Fibroblast of peridontal ligament (primary cell): ENCODE measurements around the gene ZBTB20.

Experiments
- DNase-seq: peaks from one replicate; pipeline ENCODE4 v3.0.0-alpha.2; 2010; ENCODE audit errors: extremely low read depth

The ZBTB20 gene

DNA sequence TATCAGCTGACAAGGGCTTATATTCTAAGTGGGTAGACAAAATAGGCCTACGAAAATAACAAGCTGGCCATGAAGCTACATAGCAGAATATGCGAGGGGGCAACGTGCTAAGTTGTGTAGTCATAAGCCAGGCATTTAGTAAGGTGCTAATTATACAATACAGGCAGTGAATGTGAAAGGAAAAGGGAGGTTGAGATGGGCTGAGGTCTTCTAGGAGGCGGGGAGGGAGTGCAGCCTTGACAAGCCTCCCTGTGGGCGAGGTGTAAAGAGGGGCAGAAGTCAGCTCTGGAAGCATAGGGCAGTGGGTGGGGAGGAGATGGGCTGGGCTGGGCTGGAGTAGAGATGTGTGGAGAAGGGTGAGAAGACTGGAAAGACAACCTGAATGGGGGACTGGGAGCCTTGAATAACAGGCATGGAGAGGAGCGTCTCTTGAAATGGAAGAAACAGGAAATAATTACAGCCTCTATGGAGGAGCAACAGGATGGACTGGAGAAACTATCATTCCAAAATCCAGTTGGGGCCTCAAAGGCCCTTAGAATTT is 852.1 kb downstream of the ZBTB20 start:
- no peak for DNase-seq

- DNase-seq: no peak
These were observed 853.1 kb downstream of the ZBTB20 start, which contains the start of gene TIGIT for GRCh38 chr3:114293838-114294535. TIGIT (plus strand) TSS chr3:114294028; CDS start chr3:114294062, 34 bp downstream.

- DNase-seq: peak; percentile 16
These were observed 855.9 kb downstream of the ZBTB20 start for GRCh38 chr3:114290911-114291901.

- no peak for DNase-seq
These were observed 860.8 kb downstream of the ZBTB20 start for GRCh38 chr3:114286266-114286665.

DNA sequence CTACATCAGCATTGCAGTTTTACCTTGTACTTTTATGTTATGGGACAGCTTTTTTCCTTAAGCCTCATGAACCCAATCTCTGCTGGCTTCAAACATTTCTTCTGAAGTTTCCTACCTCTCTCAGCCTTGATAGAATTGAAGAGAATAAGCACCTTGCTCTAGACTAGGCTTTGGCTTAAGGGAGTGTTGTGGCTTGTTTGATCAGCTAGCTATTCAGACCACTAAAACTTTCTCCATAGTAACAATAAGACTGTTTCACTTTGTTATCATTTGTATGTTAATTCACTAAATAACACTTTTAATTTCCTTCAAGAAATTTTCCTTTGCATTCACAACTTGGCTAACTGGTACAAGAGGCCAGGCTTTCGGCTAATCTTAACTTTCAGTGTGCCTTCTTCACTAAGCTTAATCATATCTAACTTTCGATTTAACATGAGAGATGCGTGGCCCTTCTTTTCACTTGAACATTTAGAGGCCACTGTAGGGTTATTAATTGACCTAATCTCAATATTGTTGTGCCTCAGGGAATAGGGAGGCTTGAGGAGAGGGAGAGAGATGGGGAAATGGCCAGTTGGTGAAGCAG is 861.3 kb downstream of the ZBTB20 start:
- DNase-seq: no peak

DNA sequence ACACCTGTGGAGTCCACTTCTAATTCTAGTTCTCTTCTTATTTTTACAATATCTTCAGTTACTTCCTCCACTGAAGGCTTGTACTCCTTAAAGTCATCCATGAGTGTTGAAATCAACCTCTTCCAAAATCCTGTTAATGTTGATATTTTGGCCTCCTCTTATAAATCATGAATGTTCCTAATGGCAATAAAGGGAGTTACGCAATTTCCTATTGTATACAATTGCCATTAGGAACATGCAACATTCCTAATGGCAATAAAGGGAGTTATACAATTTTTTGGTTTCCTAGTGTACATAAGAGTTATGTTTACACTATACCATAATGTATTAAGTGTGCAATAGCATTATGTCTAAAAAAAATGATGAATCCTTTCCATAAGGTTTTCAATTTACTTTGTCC is 862.4 kb downstream of the ZBTB20 start:
- no peak for DNase-seq
